Measurements from ENCODE around the gene TSPEAR.

DNA sequence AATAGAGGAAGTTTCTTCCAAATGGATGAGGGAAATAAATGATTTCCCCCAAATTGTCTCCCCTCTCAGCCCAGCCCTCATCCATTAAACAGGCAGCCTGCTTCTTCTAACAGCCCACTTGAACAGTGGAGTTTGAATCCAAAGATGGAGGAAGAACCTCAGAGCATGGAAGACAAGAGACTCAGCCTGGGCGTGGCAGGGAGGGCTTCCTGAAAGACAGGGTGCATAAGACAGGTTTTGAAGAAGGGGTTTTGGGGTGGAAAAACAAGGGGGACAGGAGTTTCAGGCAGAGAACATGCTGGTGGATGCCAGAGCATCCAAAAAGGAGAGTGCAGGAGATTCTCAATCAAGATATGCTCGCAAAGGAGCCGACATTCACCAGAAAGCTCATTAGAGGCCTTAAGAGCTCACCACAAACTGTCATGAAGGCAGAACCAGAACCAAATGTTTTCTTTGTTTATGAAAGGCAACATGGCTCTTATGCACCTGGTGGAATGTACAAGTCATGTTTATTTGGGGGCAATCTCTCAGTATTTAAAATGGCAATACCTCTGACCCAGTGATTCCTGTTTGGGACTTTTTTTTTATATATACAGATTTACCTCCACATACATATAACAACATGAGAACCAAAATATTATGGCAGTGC is 26.5 kb upstream of the TSPEAR start:
- TF ChIP-seq, protein P1, sequence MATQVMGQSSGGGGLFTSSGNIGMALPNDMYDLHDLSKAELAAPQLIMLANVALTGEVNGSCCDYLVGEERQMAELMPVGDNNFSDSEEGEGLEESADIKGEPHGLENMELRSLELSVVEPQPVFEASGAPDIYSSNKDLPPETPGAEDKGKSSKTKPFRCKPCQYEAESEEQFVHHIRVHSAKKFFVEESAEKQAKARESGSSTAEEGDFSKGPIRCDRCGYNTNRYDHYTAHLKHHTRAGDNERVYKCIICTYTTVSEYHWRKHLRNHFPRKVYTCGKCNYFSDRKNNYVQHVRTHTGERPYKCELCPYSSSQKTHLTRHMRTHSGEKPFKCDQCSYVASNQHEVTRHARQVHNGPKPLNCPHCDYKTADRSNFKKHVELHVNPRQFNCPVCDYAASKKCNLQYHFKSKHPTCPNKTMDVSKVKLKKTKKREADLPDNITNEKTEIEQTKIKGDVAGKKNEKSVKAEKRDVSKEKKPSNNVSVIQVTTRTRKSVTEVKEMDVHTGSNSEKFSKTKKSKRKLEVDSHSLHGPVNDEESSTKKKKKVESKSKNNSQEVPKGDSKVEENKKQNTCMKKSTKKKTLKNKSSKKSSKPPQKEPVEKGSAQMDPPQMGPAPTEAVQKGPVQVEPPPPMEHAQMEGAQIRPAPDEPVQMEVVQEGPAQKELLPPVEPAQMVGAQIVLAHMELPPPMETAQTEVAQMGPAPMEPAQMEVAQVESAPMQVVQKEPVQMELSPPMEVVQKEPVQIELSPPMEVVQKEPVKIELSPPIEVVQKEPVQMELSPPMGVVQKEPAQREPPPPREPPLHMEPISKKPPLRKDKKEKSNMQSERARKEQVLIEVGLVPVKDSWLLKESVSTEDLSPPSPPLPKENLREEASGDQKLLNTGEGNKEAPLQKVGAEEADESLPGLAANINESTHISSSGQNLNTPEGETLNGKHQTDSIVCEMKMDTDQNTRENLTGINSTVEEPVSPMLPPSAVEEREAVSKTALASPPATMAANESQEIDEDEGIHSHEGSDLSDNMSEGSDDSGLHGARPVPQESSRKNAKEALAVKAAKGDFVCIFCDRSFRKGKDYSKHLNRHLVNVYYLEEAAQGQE (IDR thresholded peaks at IDR 0.05; ENCODE audit: insufficient read depth in 1 of 2, low read depth in 2 of 2, low read length in 2 of 2) = no peak
- TF ChIP-seq SIN3A (IDR thresholded peaks at IDR 0.05; ENCODE audit: borderline replicate concordance, insufficient read depth, low read length) (no peak), POLR2AphosphoS5 (IDR thresholded peaks at IDR 0.05; ENCODE audit: low read depth, low read length) (no peak), TAF1 (IDR thresholded peaks at IDR 0.05; ENCODE audit: borderline replicate concordance, insufficient read depth, low read length) (no peak)

Measured in PFSK-1 (cell line).